Measurements from ENCODE around the gene SPSB4. TPM values are rescaled to one million over a fixed set of nuclear protein-coding genes. Genes with fewer than 3 reads are reported as not detected.
A peak's percentile ranks its signal among the peaks of the same experiment; 100 is the strongest.

SPSB4 gene
- polyA plus RNA-seq, 4 donors: 0.27 to 0.56 TPM; not detected in 2

GRCh38 chr3:141083836-141084649 lies 32.9 kb downstream of the SPSB4 start:
- FAIRE-seq (no peak), DNase-seq (peak in 1 of 2 donors; percentile 15)
- Histone ChIP-seq H3K9me3 (ENCODE audit: control insufficient read depth in 2 of 2, insufficient read depth in 1 of 2, low read depth in 1 of 2, low read length in 1 of 2) (peaks cover 0 to 2% of the 10 kb centered on the region in 2 donors), H3K27me3 (ENCODE audit: control insufficient read depth in 3 of 3, insufficient read depth in 3 of 3, low read length in 3 of 3) (no peaks in the 10 kb centered on the region), H3K4me3 (ENCODE audit: low read depth in 1 of 3, low read length in 3 of 3) (no peak overlapping the region), H3K27ac (ENCODE audit: low read depth in 1 of 3, low read length in 2 of 3) (no peak overlapping the region), H3K36me3 (ENCODE audit: control insufficient read depth in 3 of 3, insufficient read depth in 2 of 3, low read depth in 1 of 3, low read length in 3 of 3) (no peaks in the 10 kb centered on the region), H3K4me1 (ENCODE audit: control insufficient read depth in 3 of 3, insufficient read depth in 2 of 3, low read depth in 1 of 3, low read length in 2 of 3) (peaks cover 0 to 8% (median 0%) of the 10 kb centered on the region in 3 donors)
- WGBS, 3 donors: 55 to 67% (median 58%) methylated on average over 13 of the region's 13 CpGs

- Histone ChIP-seq H3K4me3 (ENCODE audit: low read depth in 1 of 3, low read length in 3 of 3) (no peak overlapping the region), H3K4me1 (ENCODE audit: control insufficient read depth in 3 of 3, insufficient read depth in 2 of 3, low read depth in 1 of 3, low read length in 2 of 3) (peaks cover 0 to 8% (median 0%) of the 10 kb centered on the region in 3 donors), H3K27me3 (ENCODE audit: control insufficient read depth in 3 of 3, insufficient read depth in 3 of 3, low read length in 3 of 3) (no peaks in the 10 kb centered on the region), H3K27ac (ENCODE audit: low read depth in 1 of 3, low read length in 2 of 3) (no peak overlapping the region), H3K9me3 (ENCODE audit: control insufficient read depth in 2 of 2, insufficient read depth in 1 of 2, low read depth in 1 of 2, low read length in 1 of 2) (peaks cover 0 to 2% of the 10 kb centered on the region in 2 donors), H3K36me3 (ENCODE audit: control insufficient read depth in 3 of 3, insufficient read depth in 2 of 3, low read depth in 1 of 3, low read length in 3 of 3) (no peaks in the 10 kb centered on the region)
- DNase-seq: no peak
- 87 to 90% (median 89%) methylated on average over 3 of the region's 3 CpGs for WGBS, 3 donors
- no peak for FAIRE-seq
Observed at GRCh38 chr3:141085343-141086070, 34.4 kb downstream of the SPSB4 start.

- FAIRE-seq: no peak
- no peaks in the 10 kb centered on the region for H3K36me3 ChIP-seq (ENCODE audit: control insufficient read depth in 3 of 3, insufficient read depth in 2 of 3, low read depth in 1 of 3, low read length in 3 of 3)
Observed at GRCh38 chr3:141086188-141086587, 35.0 kb downstream of the SPSB4 start.

GRCh38 chr3:141087076-141087777 lies 36.1 kb downstream of the SPSB4 start:
- Histone ChIP-seq H3K27ac (ENCODE audit: low read depth in 1 of 3, low read length in 2 of 3) (no peak overlapping the region), H3K27me3 (ENCODE audit: control insufficient read depth in 3 of 3, insufficient read depth in 3 of 3, low read length in 3 of 3) (no peaks in the 10 kb centered on the region), H3K4me3 (ENCODE audit: low read depth in 1 of 3, low read length in 3 of 3) (no peak overlapping the region), H3K9me3 (ENCODE audit: control insufficient read depth in 2 of 2, insufficient read depth in 1 of 2, low read depth in 1 of 2, low read length in 1 of 2) (peaks cover 0 to 2% of the 10 kb centered on the region in 2 donors), H3K4me1 (ENCODE audit: control insufficient read depth in 3 of 3, insufficient read depth in 2 of 3, low read depth in 1 of 3, low read length in 2 of 3) (peaks cover 0 to 8% (median 0%) of the 10 kb centered on the region in 3 donors), H3K36me3 (ENCODE audit: control insufficient read depth in 3 of 3, insufficient read depth in 2 of 3, low read depth in 1 of 3, low read length in 3 of 3) (no peaks in the 10 kb centered on the region)
- 73 to 74% (median 74%) methylated on average over 8 of the region's 8 CpGs for WGBS, 3 donors
- FAIRE-seq (no peak), DNase-seq (no peak)

More at GRCh38 chr3:141086188-141086587, 35.0 kb downstream of the SPSB4 start:
- no peak for DNase-seq
- H3K27ac ChIP-seq (ENCODE audit: low read depth in 1 of 3, low read length in 2 of 3): no peak overlapping the region
- H3K4me3 ChIP-seq (ENCODE audit: low read depth in 1 of 3, low read length in 3 of 3): no peak overlapping the region
- 57 to 73% (median 63%) methylated on average over 1 of the region's 1 CpG for WGBS, 3 donors
- H3K4me1 ChIP-seq (ENCODE audit: control insufficient read depth in 3 of 3, insufficient read depth in 2 of 3, low read depth in 1 of 3, low read length in 2 of 3): peaks cover 0 to 8% (median 0%) of the 10 kb centered on the region in 3 donors
- H3K27me3 ChIP-seq (ENCODE audit: control insufficient read depth in 3 of 3, insufficient read depth in 3 of 3, low read length in 3 of 3): no peaks in the 10 kb centered on the region
- peaks cover 0 to 2% of the 10 kb centered on the region in 2 donors for H3K9me3 ChIP-seq (ENCODE audit: control insufficient read depth in 2 of 2, insufficient read depth in 1 of 2, low read depth in 1 of 2, low read length in 1 of 2)

GRCh38 chr3:141087778-141088130 lies 36.6 kb downstream of the SPSB4 start:
- WGBS, 3 donors: 71 to 85% (median 79%) methylated on average over 6 of the region's 6 CpGs
- FAIRE-seq (no peak), DNase-seq (no peak)
- no peak overlapping the region for H3K27ac ChIP-seq (ENCODE audit: low read depth in 1 of 3, low read length in 2 of 3)
- peaks cover 0 to 8% (median 0%) of the 10 kb centered on the region in 3 donors for H3K4me1 ChIP-seq (ENCODE audit: control insufficient read depth in 3 of 3, insufficient read depth in 2 of 3, low read depth in 1 of 3, low read length in 2 of 3)
- H3K4me3 ChIP-seq (ENCODE audit: low read depth in 1 of 3, low read length in 3 of 3): no peak overlapping the region
- H3K9me3 ChIP-seq (ENCODE audit: control insufficient read depth in 2 of 2, insufficient read depth in 1 of 2, low read depth in 1 of 2, low read length in 1 of 2): peaks cover 0 to 2% of the 10 kb centered on the region in 2 donors
- H3K36me3 ChIP-seq (ENCODE audit: control insufficient read depth in 3 of 3, insufficient read depth in 2 of 3, low read depth in 1 of 3, low read length in 3 of 3): no peaks in the 10 kb centered on the region
- H3K27me3 ChIP-seq (ENCODE audit: control insufficient read depth in 3 of 3, insufficient read depth in 3 of 3, low read length in 3 of 3): no peaks in the 10 kb centered on the region

- H3K4me1 ChIP-seq (ENCODE audit: control insufficient read depth in 3 of 3, insufficient read depth in 2 of 3, low read depth in 1 of 3, low read length in 2 of 3): no peaks in the 10 kb centered on the region
- no peaks in the 10 kb centered on the region for H3K36me3 ChIP-seq (ENCODE audit: control insufficient read depth in 3 of 3, insufficient read depth in 2 of 3, low read depth in 1 of 3, low read length in 3 of 3)
- DNase-seq (no peak), FAIRE-seq (no peak)
- H3K4me3 ChIP-seq (ENCODE audit: low read depth in 1 of 3, low read length in 3 of 3): no peak overlapping the region
- peaks cover 0 to 2% of the 10 kb centered on the region in 2 donors for H3K9me3 ChIP-seq (ENCODE audit: control insufficient read depth in 2 of 2, insufficient read depth in 1 of 2, low read depth in 1 of 2, low read length in 1 of 2)
- 57 to 78% (median 61%) methylated on average over 3 of the region's 3 CpGs for WGBS, 3 donors
- no peak overlapping the region for H3K27ac ChIP-seq (ENCODE audit: low read depth in 1 of 3, low read length in 2 of 3)
- H3K27me3 ChIP-seq (ENCODE audit: control insufficient read depth in 3 of 3, insufficient read depth in 3 of 3, low read length in 3 of 3): no peaks in the 10 kb centered on the region
Observed at GRCh38 chr3:141089339-141090152, 38.4 kb downstream of the SPSB4 start.

- FAIRE-seq (no peak), DNase-seq (no peak)
- no peaks in the 10 kb centered on the region for H3K27me3 ChIP-seq (ENCODE audit: control insufficient read depth in 3 of 3, insufficient read depth in 3 of 3, low read length in 3 of 3)
- 71 to 88% (median 73%) methylated on average over 4 of the region's 4 CpGs for whole genome bisulfite sequencing, 3 donors
- H3K36me3 ChIP-seq (ENCODE audit: control insufficient read depth in 3 of 3, insufficient read depth in 2 of 3, low read depth in 1 of 3, low read length in 3 of 3): no peaks in the 10 kb centered on the region
- no peak overlapping the region for H3K4me3 ChIP-seq (ENCODE audit: low read depth in 1 of 3, low read length in 3 of 3)
- H3K27ac ChIP-seq (ENCODE audit: low read depth in 1 of 3, low read length in 2 of 3): no peak overlapping the region
- H3K4me1 ChIP-seq (ENCODE audit: control insufficient read depth in 3 of 3, insufficient read depth in 2 of 3, low read depth in 1 of 3, low read length in 2 of 3): no peaks in the 10 kb centered on the region
- H3K9me3 ChIP-seq (ENCODE audit: control insufficient read depth in 2 of 2, insufficient read depth in 1 of 2, low read depth in 1 of 2, low read length in 1 of 2): no peaks in the 10 kb centered on the region
Observed at GRCh38 chr3:141091426-141091825, 40.3 kb downstream of the SPSB4 start.

All from small intestine (tissue), 7 donors.